Mucosa of stomach (tissue), 1 donor: ENCODE results near the gene TFAP2C.
"Not testable (repeated sequence)": the region's sequence is repeated elsewhere in the genome, so short reads cannot be mapped to it uniquely, and the experiment has no call there.

Experiments used
- H3K27me3 ChIP-seq: one replicate; pipeline ENCODE4 v1.7.0; 2013; ENCODE audit warnings: mild to moderate bottlenecking, low read length; ENCODE audit not compliant: control insufficient read depth, insufficient read depth
- H3K36me3 ChIP-seq: one replicate; pipeline ENCODE4 v1.7.0; 2013; ENCODE audit warnings: low read length; ENCODE audit not compliant: control insufficient read depth, insufficient read depth
- H3K4me1 ChIP-seq: one replicate; pipeline ENCODE4 v1.7.0; 2013; ENCODE audit warnings: mild to moderate bottlenecking, low read length; ENCODE audit not compliant: control insufficient read depth, insufficient read depth
- H3K4me3 ChIP-seq: one replicate; pipeline ENCODE4 v1.7.0; 2013; ENCODE audit warnings: low read length
- H3K9ac ChIP-seq: one replicate; pipeline ENCODE4 v1.7.0; 2013; ENCODE audit warnings: mild to moderate bottlenecking, low read length, moderate library complexity
- H3K9me3 ChIP-seq: one replicate; pipeline ENCODE4 v1.7.0; 2013; ENCODE audit warnings: mild to moderate bottlenecking, low read length, moderate library complexity; ENCODE audit not compliant: control insufficient read depth
- donor health status: Pancreatic carcinoma.

TFAP2C gene

GRCh38 chr20:56631990-56632327 lies 2.9 kb downstream of the TFAP2C start:
- H3K4me3 ChIP-seq = no peak overlapping the region
- H3K9ac ChIP-seq = no peak overlapping the region
- peaks cover 56% of the 10 kb centered on the region for H3K27me3 ChIP-seq
- no peaks in the 10 kb centered on the region for H3K36me3 ChIP-seq
- H3K4me1 ChIP-seq = peaks cover 24% of the 10 kb centered on the region
- H3K9me3 ChIP-seq = no peaks in the 10 kb centered on the region

GRCh38 chr20:56634307-56634706 lies 5.2 kb downstream of the TFAP2C start:
- H3K27me3 ChIP-seq = peaks cover 33% of the 10 kb centered on the region
- H3K36me3 ChIP-seq = no peaks in the 10 kb centered on the region

GRCh38 chr20:56634735-56635385 lies 5.8 kb downstream of the TFAP2C start:
- Histone ChIP-seq H3K4me1 (peaks cover 4% of the 10 kb centered on the region), H3K9ac (no peak overlapping the region), H3K4me3 (no peak overlapping the region), H3K36me3 (no peaks in the 10 kb centered on the region), H3K27me3 (peaks cover 27% of the 10 kb centered on the region), H3K9me3 (no peaks in the 10 kb centered on the region)

More at GRCh38 chr20:56634307-56634706, 5.2 kb downstream of the TFAP2C start:
- H3K9me3 ChIP-seq = no peaks in the 10 kb centered on the region
- H3K4me3 ChIP-seq = no peak overlapping the region
- H3K9ac ChIP-seq = no peak overlapping the region
- peaks cover 10% of the 10 kb centered on the region for H3K4me1 ChIP-seq

- Histone ChIP-seq H3K4me3 (no peak overlapping the region), H3K4me1 (no peaks in the 10 kb centered on the region), H3K9ac (no peak overlapping the region), H3K27me3 (peaks cover 9% of the 10 kb centered on the region), H3K9me3 (no peaks in the 10 kb centered on the region), H3K36me3 (no peaks in the 10 kb centered on the region)
Measured at GRCh38 chr20:56636716-56637115, 7.6 kb downstream of the TFAP2C start.

DNA sequence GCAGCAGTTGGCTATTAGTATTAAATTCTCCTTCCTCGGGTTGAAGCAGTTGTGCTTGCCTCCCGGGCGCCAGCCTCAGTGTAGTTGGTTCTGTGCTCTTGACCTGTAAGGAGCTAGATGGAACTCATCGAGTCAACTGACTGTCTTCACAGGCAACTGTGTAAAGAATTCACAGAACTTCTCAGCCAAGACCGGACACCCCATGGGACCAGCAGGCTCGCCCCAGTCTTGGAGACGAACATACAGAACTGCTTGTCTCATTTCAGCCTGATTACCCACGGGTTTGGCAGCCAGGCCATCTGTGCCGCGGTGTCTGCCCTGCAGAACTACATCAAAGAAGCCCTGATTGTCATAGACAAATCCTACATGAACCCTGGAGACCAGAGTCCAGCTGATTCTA lies 8.5 kb downstream of the TFAP2C start:
- no peak overlapping the region for H3K9ac ChIP-seq
- peaks cover 5% of the 10 kb centered on the region for H3K27me3 ChIP-seq
- H3K36me3 ChIP-seq = no peaks in the 10 kb centered on the region
- H3K9me3 ChIP-seq = no peaks in the 10 kb centered on the region
- no peak overlapping the region for H3K4me3 ChIP-seq
- H3K4me1 ChIP-seq = no peaks in the 10 kb centered on the region

- no peaks in the 10 kb centered on the region for H3K36me3 ChIP-seq
- H3K4me3 ChIP-seq = no peak overlapping the region
- H3K4me1 ChIP-seq = no peaks in the 10 kb centered on the region
- H3K9me3 ChIP-seq = no peaks in the 10 kb centered on the region
- no peaks in the 10 kb centered on the region for H3K27me3 ChIP-seq
- H3K9ac ChIP-seq = no peak overlapping the region
Measured at GRCh38 chr20:56646599-56646998, 17.5 kb downstream of the TFAP2C start.

DNA sequence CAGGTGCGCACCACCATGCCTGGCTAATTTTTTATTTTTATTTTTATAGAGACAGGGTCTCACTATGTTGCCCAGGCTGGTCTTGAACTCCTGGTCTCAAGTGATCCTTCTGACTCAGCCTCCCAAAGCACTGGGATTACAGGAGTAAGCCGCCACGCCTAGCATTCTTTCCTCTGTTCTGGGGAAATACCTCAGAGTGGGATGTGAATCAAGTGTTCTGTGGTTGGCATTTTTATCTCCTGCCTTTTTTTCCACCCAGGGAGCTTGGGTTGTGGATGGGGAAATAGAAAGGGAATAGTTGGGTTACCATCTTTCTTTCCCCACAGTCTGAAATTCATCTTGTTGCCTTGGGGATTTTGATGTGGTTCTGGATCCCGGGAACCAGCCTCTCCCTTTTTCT lies 24.1 kb downstream of the TFAP2C start:
- Histone ChIP-seq H3K4me1 (no peaks in the 10 kb centered on the region), H3K4me3 (no peak overlapping the region)

GRCh38 chr20:56656632-56657031 lies 27.5 kb downstream of the TFAP2C start:
- Histone ChIP-seq H3K9ac (no peak overlapping the region), H3K4me1 (no peaks in the 10 kb centered on the region), H3K36me3 (no peaks in the 10 kb centered on the region), H3K4me3 (no peak overlapping the region), H3K9me3 (no peaks in the 10 kb centered on the region), H3K27me3 (no peaks in the 10 kb centered on the region)

More for the DNA sequence above, 24.1 kb downstream of the TFAP2C start:
- Histone ChIP-seq H3K9me3 (no peaks in the 10 kb centered on the region), H3K9ac (no peak overlapping the region), H3K27me3 (no peaks in the 10 kb centered on the region), H3K36me3 (no peaks in the 10 kb centered on the region)

- H3K9ac ChIP-seq = no peak overlapping the region
- H3K4me3 ChIP-seq = no peak overlapping the region
- H3K4me1 ChIP-seq = no peaks in the 10 kb centered on the region
- no peaks in the 10 kb centered on the region for H3K9me3 ChIP-seq
- H3K36me3 ChIP-seq = no peaks in the 10 kb centered on the region
- no peaks in the 10 kb centered on the region for H3K27me3 ChIP-seq
Measured at GRCh38 chr20:56657879-56658278, 28.8 kb downstream of the TFAP2C start.

DNA sequence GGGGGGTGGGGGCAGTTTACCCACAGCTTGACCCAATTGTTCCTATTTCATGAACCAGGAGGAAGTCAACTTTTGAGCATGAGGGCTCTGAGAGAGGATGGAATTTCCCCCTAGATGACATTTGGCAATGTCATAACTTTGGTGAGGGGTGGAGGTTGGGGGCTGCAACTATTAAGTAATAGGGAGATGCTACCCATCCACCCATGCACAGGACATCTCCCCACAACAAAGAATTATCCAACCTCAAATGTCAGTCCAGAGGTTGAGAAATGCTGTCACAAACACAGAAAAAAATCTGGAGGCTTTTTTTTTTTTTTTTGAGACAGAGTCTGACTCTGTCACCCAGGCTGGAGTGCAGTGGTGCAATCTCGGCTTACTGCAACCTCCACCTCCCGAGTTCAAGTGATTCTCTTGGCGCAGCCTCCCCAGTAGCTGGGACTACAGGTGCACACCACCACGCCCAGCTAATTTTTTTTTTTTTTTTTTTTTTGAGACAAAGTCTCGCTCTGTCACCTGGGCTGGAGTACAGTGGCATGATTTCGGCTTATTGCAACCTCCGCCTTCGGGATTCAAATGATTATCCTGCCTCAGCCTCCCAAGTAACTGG lies 29.3 kb downstream of the TFAP2C start:
- not testable (repeated sequence) for H3K4me1 ChIP-seq, H3K4me3 ChIP-seq, H3K9ac ChIP-seq, H3K36me3 ChIP-seq, H3K27me3 ChIP-seq, H3K9me3 ChIP-seq

DNA sequence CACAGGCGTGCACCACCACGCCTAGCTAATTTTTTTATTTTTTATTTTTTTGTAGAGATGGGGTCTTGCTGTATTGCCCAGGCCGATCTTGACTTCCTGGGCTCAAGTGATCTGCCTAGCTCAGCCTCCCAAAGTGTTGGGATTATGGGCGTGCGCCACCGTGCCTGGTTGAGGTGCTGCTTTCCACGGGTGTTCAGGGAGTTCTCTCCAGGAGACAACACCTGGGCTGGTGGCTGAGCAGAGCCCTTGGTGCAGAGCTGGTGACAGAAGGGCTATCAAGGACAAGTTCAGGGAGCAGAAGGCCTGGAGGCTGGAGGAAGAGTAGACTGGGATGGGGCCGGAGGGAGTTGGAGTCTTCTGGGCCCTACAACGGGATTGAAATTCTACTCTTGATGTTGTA lies 34.6 kb downstream of the TFAP2C start:
- H3K36me3 ChIP-seq = no peaks in the 10 kb centered on the region
- no peak overlapping the region for H3K4me3 ChIP-seq
- no peaks in the 10 kb centered on the region for H3K9me3 ChIP-seq
- no peak overlapping the region for H3K9ac ChIP-seq
- H3K4me1 ChIP-seq = no peaks in the 10 kb centered on the region
- no peaks in the 10 kb centered on the region for H3K27me3 ChIP-seq

DNA sequence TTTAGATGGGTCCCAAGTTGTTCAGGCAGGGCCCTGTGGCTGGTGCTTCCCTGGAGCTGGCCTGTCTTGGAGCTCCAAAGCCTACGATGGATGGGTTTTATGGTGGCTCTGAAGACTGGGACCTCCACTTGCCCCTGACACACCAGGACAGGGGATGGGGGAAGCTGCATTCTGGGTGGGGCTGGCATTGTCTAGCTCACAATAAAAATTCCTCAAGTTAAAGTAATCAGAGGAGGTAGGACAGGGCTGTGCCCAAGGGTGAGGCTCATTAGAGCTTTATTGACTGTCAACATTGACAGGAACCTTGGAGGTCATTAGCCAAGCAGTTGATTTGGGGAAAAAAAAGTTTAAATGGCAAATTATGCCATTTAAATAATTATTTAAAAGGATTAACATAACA lies 35.7 kb downstream of the TFAP2C start:
- Histone ChIP-seq H3K4me1 (no peaks in the 10 kb centered on the region), H3K36me3 (no peaks in the 10 kb centered on the region), H3K9me3 (no peaks in the 10 kb centered on the region), H3K4me3 (no peak overlapping the region), H3K9ac (no peak overlapping the region), H3K27me3 (no peaks in the 10 kb centered on the region)

DNA sequence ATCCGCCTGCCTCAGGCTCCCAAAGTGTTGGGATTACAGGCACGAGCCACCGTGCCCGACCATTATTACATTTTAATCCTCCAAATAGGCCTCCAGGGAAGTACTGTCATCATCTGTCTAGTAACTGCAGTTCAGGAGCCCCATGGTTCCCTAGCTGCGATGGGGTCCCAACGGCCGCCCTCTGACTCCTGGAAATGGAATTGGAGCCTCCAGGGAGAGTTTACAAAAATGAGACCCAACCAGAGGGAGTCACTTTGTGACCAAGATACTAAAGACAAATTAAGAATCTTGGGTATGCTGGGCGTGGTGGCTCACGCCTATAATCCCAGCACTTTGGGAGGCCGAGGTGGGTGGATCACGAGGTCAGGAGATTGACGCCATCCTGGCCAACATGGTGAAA lies 36.7 kb downstream of the TFAP2C start:
- Histone ChIP-seq H3K27me3 (no peaks in the 10 kb centered on the region), H3K36me3 (no peaks in the 10 kb centered on the region), H3K4me3 (no peak overlapping the region), H3K9me3 (no peaks in the 10 kb centered on the region), H3K4me1 (no peaks in the 10 kb centered on the region), H3K9ac (no peak overlapping the region)
